ENCODE measurements around the gene SLC45A3. TPM values are rescaled to one million over a fixed set of nuclear protein-coding genes. Genes with fewer than 3 reads are reported as not detected.

SLC45A3 gene
- total and polyA plus RNA-seq, 2 of the 8 experiments (the other 6 are each of a cell fraction or from before 2014, with no cell fraction given): 13.0 to 14.3 TPM

- Histone ChIP-seq H2BK12ac (ENCODE audit: low read depth, low read length) (no peak overlapping the region), H2BK120ac (replicated peaks; ENCODE audit: low read depth, low read length) (no peak overlapping the region), H4K20me1 (replicated peaks in 1 of 2; ENCODE audit: control insufficient read depth in 1 of 2, insufficient read depth in 2 of 2, low read length in 2 of 2) (peaks cover 1 to 2% of the 10 kb centered on the region in 2 experiments), H3K27ac (ENCODE audit: low read depth, low read length) (no peak overlapping the region), H3K27me3 (replicated peaks in 1 of 4; ENCODE audit: control insufficient read depth in 3 of 4, extremely low read depth in 1 of 4, insufficient read depth in 3 of 4, low read length in 3 of 4) (no peaks in the 10 kb centered on the region), H3K18ac (ENCODE audit: extremely low read depth, low read length) (no peak overlapping the region), H3K56ac (replicated peaks; ENCODE audit: insufficient read length, low read depth, low read length) (no peak overlapping the region), H2AFZ (ENCODE audit: low read length) (no peak overlapping the region), H2BK20ac (ENCODE audit: low read length) (no peak overlapping the region), H3K4me3 (ENCODE audit: extremely low read depth in 1 of 4, insufficient read depth in 2 of 4, low read depth in 3 of 4, low read length in 4 of 4) (no peak overlapping the region), H4K8ac (ENCODE audit: extremely low read depth, insufficient read depth, low read length) (no peak overlapping the region), H3K14ac (ENCODE audit: insufficient read length) (no peak overlapping the region), H3K4me1 (replicated peaks in 1 of 4; ENCODE audit: control insufficient read depth in 3 of 4, insufficient read depth in 4 of 4, low read length in 3 of 4) (peaks cover 0 to 27% (median 16%) of the 10 kb centered on the region in 4 experiments; a peak in 6 of 7 replicates), H2BK15ac (ENCODE audit: low read length) (no peak overlapping the region), H3K4ac (replicated peaks; ENCODE audit: insufficient read length, low read depth, low read length) (no peak overlapping the region), H3K23ac (ENCODE audit: insufficient read length) (no peak overlapping the region), H3K23me2 (ENCODE audit: low read depth, low read length) (no peaks in the 10 kb centered on the region), H3K9me3 (ENCODE audit: insufficient read depth in 2 of 2, low read depth in 1 of 2, low read length in 1 of 2) (no peaks in the 10 kb centered on the region), H4K5ac (ENCODE audit: insufficient read length, low read depth, low read length) (no peak overlapping the region), H4K91ac (replicated peaks; ENCODE audit: insufficient read length, low read length) (no peak overlapping the region), H3K9ac (replicated peaks in 1 of 4; ENCODE audit: extremely low read depth in 1 of 4, low read depth in 3 of 4, low read length in 3 of 4) (no peak overlapping the region), H3K36me3 (ENCODE audit: control insufficient read depth in 2 of 4, insufficient read depth in 4 of 4, low read length in 3 of 4) (peaks cover 2 to 13% (median 7%) of the 10 kb centered on the region in 4 experiments; a peak in 6 of 8 replicates), H3K79me1 (ENCODE audit: low read depth, low read length) (peaks cover 10% of the 10 kb centered on the region; the same call in 1 of the 2 replicates), H2BK5ac (ENCODE audit: low read depth, low read length) (no peak overlapping the region), H2AK5ac (ENCODE audit: low read depth, low read length) (no peak overlapping the region), H3K4me2 (ENCODE audit: insufficient read depth in 1 of 2, low read depth in 2 of 2, low read length in 2 of 2) (no peak overlapping the region), H3K79me2 (ENCODE audit: control insufficient read depth in 1 of 2, insufficient read depth in 2 of 2, low read length in 2 of 2) (peaks cover 0 to 31% of the 10 kb centered on the region in 2 experiments; a peak in 2 of 4 replicates)
- POLR2A ChIA-PET (ENCODE audit: partially characterized antibody): interaction anchor here (1.2 to 19.3 kb wide), 3 partner anchors 33 to 73 kb away, joined by 3 to 241 read pairs (median 3); no protein-coding TSS in a partner anchor
- DNase-seq (ENCODE audit: low read depth in 1 of 2, low spot score in 2 of 2) (no peak), FAIRE-seq (no peak)
- TF ChIP-seq CREB1 (IDR thresholded peaks at IDR 0.05): no peak
- no peak for TF ChIP-seq POLR2A (IDR thresholded peaks at IDR 0.05; ENCODE audit: control extremely low read depth in 1 of 2, low read depth in 2 of 2, low read length in 2 of 2)
- no peak for TF ChIP-seq MAFK (IDR thresholded peaks at IDR 0.05; ENCODE audit: low read depth, low read length)
- no peak for TF ChIP-seq CBX5 (IDR thresholded peaks at IDR 0.05; ENCODE audit: low read depth, low read length)
- no peak for TF ChIP-seq SP4 (IDR thresholded peaks at IDR 0.05; ENCODE audit: low read length)
- no peak for TF ChIP-seq SUZ12 (IDR thresholded peaks at IDR 0.05; ENCODE audit: low read length)
- no peak for TF ChIP-seq EZH2 (IDR thresholded peaks at IDR 0.05; ENCODE audit: low read depth, low read length, severe bottlenecking)
- WGBS, 2 experiments (ENCODE audit: extremely low coverage in 1 of 2, insufficient coverage in 1 of 2, insufficient read length in 1 of 2, insufficient replicate concordance in 2 of 2, low coverage in 1 of 2, low lambda C conversion rate in 2 of 2, missing lambda C conversion rate in 1 of 2): 94% methylated on average over 18 of the region's 19 CpGs; no CpG with 5 or more reads in 1 of the 2 experiments
- CTCF ChIA-PET (ENCODE audit: partially characterized antibody): interaction anchor here (0.7 to 18.5 kb wide), 4 partner anchors 9 to 43 kb away, joined by 3 to 856 read pairs (median 4); no protein-coding TSS in a partner anchor
These were observed 15.8 kb downstream of the SLC45A3 start for GRCh38 chr1:205664399-205665017.

Measured in H1 (cell line).